ENCODE data around the gene HCN4. TPM values are rescaled to one million over a fixed set of nuclear protein-coding genes. Genes with fewer than 3 reads are reported as not detected.

The HCN4 gene
- total RNA-seq, 1 donor from 2014 or later: 3.8 TPM

DNA sequence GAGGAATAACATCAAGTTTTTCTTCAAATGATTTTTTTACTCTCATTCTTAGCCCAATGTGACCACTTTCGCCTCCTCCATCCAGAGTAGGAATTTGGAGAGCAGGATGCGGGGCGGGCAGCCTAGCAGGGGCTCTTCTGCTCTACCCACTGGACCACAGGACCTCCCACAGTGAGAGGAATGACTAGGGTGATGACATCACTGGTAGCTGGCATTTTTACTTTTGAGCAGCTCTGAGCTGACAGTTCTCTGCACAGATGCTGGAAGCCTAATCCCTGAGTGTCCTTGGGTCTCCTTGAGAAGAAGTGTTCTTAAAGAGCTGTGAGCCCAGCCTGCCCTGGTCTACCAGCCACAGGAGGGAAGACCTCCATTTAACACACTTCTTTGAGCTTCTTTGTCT, 1.4 kb upstream of the HCN4 start:
- no peaks in the 10 kb centered on the region for H3K9me3 Mint-ChIP-seq
- peak overlapping the region; percentile 55 for H3K4me3 Mint-ChIP-seq
- no peak overlapping the region for H3K27ac Mint-ChIP-seq
- no peaks in the 10 kb centered on the region for H3K4me1 Mint-ChIP-seq (ENCODE audit: unreplicated experiment)
- TF ChIP-seq, protein P1, sequence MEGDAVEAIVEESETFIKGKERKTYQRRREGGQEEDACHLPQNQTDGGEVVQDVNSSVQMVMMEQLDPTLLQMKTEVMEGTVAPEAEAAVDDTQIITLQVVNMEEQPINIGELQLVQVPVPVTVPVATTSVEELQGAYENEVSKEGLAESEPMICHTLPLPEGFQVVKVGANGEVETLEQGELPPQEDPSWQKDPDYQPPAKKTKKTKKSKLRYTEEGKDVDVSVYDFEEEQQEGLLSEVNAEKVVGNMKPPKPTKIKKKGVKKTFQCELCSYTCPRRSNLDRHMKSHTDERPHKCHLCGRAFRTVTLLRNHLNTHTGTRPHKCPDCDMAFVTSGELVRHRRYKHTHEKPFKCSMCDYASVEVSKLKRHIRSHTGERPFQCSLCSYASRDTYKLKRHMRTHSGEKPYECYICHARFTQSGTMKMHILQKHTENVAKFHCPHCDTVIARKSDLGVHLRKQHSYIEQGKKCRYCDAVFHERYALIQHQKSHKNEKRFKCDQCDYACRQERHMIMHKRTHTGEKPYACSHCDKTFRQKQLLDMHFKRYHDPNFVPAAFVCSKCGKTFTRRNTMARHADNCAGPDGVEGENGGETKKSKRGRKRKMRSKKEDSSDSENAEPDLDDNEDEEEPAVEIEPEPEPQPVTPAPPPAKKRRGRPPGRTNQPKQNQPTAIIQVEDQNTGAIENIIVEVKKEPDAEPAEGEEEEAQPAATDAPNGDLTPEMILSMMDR (conservative IDR thresholded peaks at IDR 0.05): no peak
- H3K27me3 Mint-ChIP-seq: peaks cover 84% of the 10 kb centered on the region
- no peak for DNase-seq (ENCODE audit: extremely low spot score, unreplicated experiment)
- H3K36me3 Mint-ChIP-seq: no peaks in the 10 kb centered on the region

DNA sequence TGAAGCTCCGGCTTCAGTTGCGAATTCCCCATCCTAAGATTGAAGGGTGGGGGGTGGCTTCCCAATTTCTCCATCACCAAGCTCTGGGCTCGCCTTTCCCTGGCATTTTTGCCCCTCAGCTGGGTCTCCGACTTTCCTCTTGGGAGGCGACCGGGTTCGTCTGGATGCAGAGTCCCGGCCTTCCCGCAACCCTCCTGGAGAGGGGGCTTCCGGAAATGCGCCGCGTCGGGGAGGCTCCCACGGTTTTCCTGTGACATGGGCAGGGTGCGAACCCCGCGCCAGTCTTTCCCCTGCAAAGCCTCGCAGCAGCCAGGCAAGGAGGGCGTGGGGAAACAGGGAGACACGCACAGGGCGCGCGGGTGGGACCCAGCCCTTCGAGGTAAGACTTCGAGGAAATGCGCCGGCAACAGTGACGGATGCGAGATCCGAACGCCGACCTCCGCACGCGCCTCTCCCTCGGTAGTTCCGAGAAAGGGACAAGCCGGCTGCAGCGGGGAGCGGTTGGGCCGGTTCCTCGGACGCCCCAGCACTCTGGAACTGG, 466 bp upstream of the HCN4 start:
- DNase-seq (ENCODE audit: extremely low spot score, unreplicated experiment): no peak
- Mint-ChIP-seq H3K4me3 (peak overlapping the region; percentile 79), H3K9me3 (no peaks in the 10 kb centered on the region), H3K4me1 (ENCODE audit: unreplicated experiment) (no peaks in the 10 kb centered on the region), H3K27ac (no peak overlapping the region), H3K36me3 (no peaks in the 10 kb centered on the region), H3K27me3 (peaks cover 84% of the 10 kb centered on the region)
- TF ChIP-seq, protein P1 (conservative IDR thresholded peaks at IDR 0.05): no peak

DNA sequence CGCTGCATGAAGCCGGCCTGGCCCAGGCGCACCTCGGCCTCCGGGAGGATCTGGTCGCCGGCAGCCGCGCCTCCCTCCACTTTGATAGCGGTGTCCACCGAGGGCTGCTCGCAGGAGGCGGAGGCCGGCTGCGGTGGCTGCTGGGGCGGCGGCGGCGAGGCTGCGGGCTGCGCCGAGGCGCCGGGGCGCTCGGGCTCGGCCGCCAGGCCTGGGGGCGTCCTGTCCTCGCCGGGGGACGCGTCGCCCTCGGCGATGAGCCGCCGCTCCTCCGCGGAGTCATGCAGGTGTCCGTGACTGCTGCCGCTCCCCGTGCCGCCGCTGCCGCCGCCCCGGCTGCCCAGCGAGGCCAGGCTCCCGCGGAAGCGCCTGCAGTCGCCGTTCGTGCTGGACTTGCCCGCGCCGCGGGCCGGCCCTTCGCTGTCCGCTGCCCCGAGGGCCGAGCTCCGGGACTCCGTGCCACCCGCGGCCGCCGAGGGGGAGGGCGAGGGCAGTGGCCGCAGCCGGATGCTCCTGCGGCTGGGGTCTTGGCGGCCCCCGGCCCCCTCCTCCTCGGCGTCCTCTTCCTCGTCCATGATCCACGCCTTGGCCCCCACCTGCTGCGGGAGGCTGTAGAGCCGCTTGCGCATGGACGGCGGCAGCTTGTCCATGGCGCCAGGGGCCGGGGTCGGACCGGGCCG, 996 bp downstream of the HCN4 start:
- no peak for DNase-seq (ENCODE audit: extremely low spot score, unreplicated experiment)
- Mint-ChIP-seq H3K27ac (no peak overlapping the region), H3K27me3 (peaks cover 80% of the 10 kb centered on the region), H3K4me3 (peak overlapping the region; percentile 86), H3K36me3 (no peaks in the 10 kb centered on the region), H3K4me1 (ENCODE audit: unreplicated experiment) (no peaks in the 10 kb centered on the region), H3K9me3 (no peaks in the 10 kb centered on the region)
- TF ChIP-seq, protein P1 (conservative IDR thresholded peaks at IDR 0.05): no peak

GRCh38 chr15:73366766-73367623, 1.8 kb downstream of the HCN4 start:
- DNase-seq (ENCODE audit: extremely low spot score, unreplicated experiment): no peak
- peak overlapping the region; percentile 86 for H3K4me3 Mint-ChIP-seq
- TF ChIP-seq, protein P1 (conservative IDR thresholded peaks at IDR 0.05): no peak
- H3K27me3 Mint-ChIP-seq: peaks cover 80% of the 10 kb centered on the region
- H3K4me1 Mint-ChIP-seq (ENCODE audit: unreplicated experiment): no peaks in the 10 kb centered on the region
- H3K36me3 Mint-ChIP-seq: no peaks in the 10 kb centered on the region
- no peaks in the 10 kb centered on the region for H3K9me3 Mint-ChIP-seq
- H3K27ac Mint-ChIP-seq: peak overlapping the region; percentile 62

DNA sequence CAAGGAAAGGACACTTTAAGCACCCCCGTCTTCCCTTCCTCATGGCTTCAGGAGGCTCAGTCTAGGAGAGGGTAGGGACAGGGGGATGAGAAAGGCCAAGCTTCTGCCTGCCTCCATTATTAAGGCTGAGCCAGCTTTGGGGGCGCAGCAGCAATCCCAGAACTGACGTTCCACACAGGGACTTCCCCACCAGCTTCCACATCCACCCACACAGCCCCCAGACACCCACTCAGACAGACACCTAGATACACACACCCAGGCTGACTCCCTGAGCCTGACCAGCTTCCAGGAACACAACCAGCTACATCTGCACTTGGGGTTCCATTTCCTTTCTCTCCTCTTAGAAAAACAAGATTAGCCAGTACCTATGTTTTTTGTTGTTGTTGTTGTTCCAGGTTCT, 4.7 kb downstream of the HCN4 start:
- Mint-ChIP-seq H3K27me3 (peaks cover 76% of the 10 kb centered on the region), H3K9me3 (no peaks in the 10 kb centered on the region), H3K36me3 (no peaks in the 10 kb centered on the region), H3K27ac (no peak overlapping the region), H3K4me1 (ENCODE audit: unreplicated experiment) (no peaks in the 10 kb centered on the region), H3K4me3 (no peak overlapping the region)
- DNase-seq (ENCODE audit: extremely low spot score, unreplicated experiment): no peak
- TF ChIP-seq, protein P1 (conservative IDR thresholded peaks at IDR 0.05): no peak
